ENCODE measurements around the gene SERTAD1.
"Not testable (repeated sequence)": the region's sequence is repeated elsewhere in the genome, so short reads cannot be mapped to it uniquely, and the experiment has no call there.

The SERTAD1 gene

GRCh38 chr19:40420766-40421765 lies 4.7 kb downstream of the SERTAD1 start:
- peak; percentile 97 for DNase-seq

DNA sequence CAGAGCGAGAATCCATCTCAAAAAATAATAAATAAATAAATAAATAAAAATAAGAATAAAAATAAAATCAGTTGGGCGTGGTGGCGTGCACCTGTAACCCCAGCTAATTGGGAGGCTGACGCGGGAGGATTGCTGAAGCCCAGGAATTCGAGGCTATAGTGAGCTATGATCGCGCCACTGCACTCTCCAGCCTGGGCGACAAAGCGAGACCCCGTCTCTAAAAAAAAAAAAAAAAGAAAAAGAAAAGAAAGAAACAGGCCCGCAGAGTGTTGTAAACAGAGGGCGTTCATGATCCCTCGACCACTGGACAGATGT lies 5.4 kb downstream of the SERTAD1 start:
- no peak for DNase-seq

GRCh38 chr19:40419780-40420179 lies 6.0 kb downstream of the SERTAD1 start:
- no peak for DNase-seq

- no peak for DNase-seq
These were observed 6.7 kb downstream of the SERTAD1 start for GRCh38 chr19:40419066-40419612.

GRCh38 chr19:40418040-40418439 lies 7.8 kb downstream of the SERTAD1 start:
- DNase-seq = no peak

DNA sequence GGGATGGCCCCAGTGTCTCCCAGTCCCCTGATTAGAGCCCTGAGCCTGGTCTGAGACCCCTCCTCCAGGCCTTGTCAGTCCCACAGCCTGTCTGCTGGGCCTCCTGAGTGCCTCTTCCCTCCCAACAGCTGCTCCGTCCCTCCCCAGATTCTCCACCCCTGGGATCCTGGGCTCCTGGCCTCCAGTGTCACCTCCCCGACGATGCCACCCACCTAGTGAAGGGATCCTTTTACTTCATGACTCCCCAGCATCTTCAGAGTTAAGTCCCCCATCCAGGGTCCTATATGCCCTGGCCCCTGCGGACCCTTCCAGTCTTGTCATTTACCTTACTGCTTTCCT lies 8.2 kb downstream of the SERTAD1 start:
- DNase-seq = no peak

GRCh38 chr19:40416918-40417642 lies 8.7 kb downstream of the SERTAD1 start:
- DNase-seq = no peak

- DNase-seq = no peak
These were observed 10.0 kb downstream of the SERTAD1 start for GRCh38 chr19:40415768-40416167.

DNA sequence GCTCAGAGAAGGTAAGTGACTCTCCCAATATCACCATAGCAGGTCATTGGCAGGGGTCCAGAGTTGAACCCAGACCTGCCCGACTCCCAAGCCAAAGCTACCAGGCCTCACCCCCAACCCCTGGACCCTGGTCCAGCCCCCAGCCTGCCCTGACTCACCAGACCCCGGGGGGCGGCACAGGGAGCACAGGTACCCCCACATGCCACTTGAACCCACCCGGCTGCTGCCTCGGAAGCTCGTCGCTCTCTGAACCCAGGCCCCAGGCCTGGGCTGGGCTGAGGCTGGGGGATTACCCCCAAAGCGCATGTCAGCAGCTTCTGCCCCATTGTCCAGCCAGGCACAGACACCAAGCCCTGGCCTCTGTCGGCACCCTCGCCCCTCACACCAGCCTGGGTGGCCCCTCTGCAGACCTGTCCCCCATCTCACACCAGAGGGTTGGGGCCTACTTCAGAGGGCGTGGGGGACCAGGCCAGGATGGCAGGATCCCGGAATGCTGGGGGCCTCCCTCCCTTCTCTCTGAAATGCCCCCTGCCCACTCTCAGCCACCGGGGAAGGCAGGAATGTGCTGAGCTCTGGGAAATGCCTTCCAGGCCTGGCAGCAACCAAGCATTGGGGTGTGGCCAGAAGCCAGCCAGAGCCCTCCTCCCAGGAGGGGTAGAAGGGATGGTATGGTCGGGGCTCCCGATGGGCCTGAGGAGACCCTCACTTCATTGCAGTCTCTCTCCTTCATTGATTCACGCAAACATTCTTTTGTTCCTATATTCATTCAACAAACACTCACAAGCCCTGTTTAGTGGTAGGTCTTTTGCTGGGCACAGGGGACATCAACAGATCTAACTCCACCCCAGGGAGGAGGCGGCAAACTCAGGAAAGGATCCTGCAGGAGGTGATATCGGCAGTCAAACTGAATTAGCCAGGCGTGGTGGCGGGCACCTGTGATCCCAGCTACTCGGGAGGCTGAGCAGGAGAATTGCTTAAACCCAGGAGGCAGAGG lies 11.0 kb downstream of the SERTAD1 start:
- DNase-seq = no peak

DNA sequence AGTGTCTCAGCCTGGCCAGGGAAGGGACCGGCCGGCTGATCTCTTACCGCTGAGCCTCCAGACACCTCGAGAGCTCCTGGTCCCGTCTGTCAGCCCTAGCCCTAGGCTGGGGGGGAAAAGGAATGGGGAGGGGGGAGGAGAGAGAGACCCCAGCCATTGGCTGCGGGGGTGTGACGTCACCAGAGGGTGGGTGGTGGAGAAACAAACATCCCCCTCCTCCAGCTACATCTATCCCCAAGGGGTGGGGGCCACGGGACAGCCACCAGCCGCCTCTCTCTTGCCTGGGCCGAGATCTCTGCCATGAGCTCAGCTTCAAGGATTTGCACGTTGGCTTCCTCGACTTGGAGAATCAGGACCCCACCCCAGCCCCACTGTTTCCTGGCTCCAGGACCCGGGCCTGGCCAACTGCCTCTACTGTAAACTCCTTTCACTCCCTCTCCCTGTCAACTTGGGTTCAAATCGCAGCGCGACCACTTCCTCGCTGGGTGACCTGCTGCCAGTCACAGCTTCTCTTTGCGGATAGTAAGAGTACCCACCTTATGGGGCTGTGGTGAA lies 12.4 kb downstream of the SERTAD1 start, which contains the start of gene PRX:
PRX (minus strand) TSS at position 88 of the 555 bp plus-strand sequence. CDS start 5,446 bp downstream, outside the sequence.
- peak; percentile 87 for DNase-seq

DNA sequence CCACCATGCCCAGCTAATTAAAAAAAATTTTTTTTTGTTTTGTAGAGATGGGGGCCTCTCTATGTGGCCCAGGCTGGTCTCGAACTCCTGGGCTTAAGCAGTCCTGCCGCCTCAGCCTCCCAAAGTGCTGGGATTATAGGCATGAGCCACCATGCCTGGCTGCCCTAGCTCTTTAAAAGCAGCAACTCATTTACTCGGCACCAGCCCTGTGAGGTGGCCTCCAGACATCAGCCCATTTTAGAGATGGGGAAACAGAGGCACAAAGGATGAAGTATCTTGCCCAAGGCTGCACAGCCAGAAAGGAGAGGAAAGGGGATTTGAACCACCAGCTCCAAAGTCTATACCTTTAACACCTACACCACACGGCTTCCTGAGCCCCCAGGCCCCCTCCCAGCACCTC lies 12.9 kb downstream of the SERTAD1 start:
- DNase-seq = no peak

- no peak for DNase-seq
These were observed 13.8 kb downstream of the SERTAD1 start for GRCh38 chr19:40411958-40412499.

DNA sequence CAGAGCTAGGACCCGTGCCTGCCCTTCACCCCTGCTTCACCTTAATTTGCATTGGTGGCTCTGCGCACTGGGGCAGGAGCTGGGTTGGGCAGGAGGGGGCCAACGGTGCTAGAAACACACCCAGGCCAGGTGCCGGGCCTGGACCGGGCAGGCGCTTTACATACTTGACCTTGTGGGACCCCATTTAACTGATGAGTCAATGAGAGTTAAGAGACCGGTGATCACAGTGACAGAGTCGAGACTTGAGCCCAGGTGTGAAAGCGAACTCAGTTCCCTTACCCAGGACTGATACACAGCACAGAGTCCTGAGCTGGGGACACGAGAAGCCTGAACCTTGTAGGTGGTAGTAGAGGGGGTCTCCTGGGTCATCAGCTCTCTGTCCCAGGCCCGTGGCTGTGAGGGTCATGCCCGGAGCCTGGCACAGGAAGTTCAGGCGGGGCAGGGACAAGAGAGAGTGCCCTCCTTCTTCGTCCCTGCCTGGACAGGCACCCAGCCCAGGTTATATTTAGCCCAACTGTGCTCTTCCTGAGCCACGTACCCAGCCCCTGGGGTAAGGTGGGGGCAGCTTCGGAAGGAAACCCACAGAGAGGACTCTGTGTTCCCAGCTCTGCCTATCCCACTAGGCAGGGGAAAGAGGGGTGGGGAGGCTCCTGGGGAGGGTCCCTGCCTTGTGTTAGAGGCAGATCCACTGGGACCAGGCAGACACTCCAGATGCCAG lies 14.5 kb downstream of the SERTAD1 start:
- DNase-seq = peak; percentile 53

DNA sequence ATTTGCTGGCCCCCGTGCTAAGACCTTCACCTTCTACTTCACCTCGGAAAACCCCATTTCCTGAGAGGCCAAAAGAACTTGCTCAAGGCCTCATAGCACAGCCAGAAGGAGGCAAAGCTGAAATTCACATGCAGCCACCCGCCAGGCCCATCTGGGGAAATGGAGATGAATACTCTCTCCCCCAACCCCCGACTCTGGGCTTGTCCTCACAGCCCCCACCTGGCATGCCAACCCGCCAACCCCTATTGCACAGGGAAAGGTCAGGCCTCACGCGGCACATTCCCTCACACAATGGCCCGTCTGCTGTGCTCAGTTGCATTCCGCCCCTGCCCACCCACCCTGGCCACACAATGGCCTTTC lies 15.8 kb downstream of the SERTAD1 start:
- DNase-seq = no peak

DNA sequence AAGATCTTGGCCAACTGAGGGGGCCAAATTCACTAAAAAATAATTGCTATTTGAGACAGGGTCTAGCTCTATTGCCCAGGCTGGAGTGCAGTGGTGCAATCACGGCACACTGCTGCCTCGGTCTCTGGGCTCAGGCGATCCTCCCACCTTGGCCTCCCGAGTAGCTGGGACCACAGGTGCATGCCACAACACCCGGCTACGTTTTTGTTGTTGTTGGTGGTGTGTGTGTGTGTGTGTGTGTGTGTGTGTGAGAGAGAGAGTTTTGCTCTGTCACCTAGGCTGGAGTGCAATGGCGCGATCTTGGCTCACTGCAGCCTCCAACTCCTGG lies 17.2 kb downstream of the SERTAD1 start:
- DNase-seq = not testable (repeated sequence)

GRCh38 chr19:40407714-40408597 lies 17.8 kb downstream of the SERTAD1 start:
- DNase-seq = peak; percentile 51

DNA sequence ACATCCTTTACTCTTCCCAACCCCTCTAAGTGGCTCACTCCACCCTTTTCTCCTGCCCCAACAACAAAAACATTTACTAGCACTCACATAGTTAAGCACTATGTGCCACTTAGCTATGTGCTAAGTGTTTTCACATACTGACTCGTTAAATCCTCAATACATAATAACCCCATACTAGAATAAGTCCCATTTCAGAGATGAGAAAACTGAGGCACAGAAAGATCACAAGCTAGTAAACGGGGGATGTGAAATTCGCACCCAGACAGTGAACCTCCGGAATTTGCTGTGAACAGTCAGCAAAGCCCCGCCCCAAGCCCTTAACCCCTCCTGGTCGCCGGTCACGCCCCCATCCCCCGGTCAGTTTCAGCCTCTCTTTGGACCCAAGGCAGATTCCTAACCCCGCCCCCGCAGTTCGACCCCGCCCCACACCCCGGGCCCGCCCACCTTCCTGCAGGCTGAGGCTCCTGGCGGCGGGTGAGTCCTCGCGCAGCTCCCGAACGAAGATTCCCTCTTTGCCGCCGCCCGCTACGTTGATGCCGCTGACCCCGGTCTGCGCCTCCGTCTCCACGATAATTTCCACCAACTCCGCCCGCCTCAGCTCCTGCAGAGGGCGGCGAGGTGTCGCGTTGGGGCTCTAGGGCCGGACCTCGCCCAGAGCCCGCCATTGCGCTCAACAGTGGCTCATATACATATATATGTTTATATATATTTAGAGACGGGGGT lies 22.4 kb downstream of the SERTAD1 start:
- peak; percentile 99 for DNase-seq

DNA sequence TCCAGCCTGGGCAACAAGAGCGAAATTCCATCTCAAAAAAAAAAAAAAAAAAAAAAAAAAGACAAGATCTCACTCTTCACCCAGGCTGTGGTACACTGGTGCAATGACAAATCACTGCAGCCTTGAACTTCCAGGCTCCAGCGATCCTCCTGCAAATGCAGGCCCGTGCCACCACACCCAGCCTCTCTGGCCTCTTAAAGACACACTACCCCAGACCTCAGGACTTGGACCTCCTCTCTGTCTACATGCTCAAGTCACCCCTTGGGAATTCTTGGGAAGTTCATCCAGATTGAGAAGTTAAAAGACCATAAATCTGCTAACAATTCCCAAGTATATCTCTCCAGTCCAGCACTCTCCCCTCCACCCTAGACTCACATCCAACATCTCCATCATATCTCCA lies 25.2 kb downstream of the SERTAD1 start:
- no peak for DNase-seq

- peak; percentile 80 for DNase-seq
These were observed 27.2 kb downstream of the SERTAD1 start for GRCh38 chr19:40398417-40399131.

All from islet precursor cell (in vitro differentiated cells).